Epithelial cell of proximal tubule (primary cell): ENCODE data around the gene PTPRC. TPM values are rescaled to one million over a fixed set of nuclear protein-coding genes. Genes with fewer than 3 reads are reported as not detected.

ENCODE experiments used
- DNase-seq: peaks from one replicate; pipeline ENCODE4 v3.0.0-alpha.2; 2011; ENCODE audit warnings: low read depth
- H3K4me3 ChIP-seq: 2 replicates; pipeline ENCODE4 v1.5.1; 2011; ENCODE audit warnings: low read depth, mild to moderate bottlenecking, low read length
- CTCF ChIP-seq: conservative IDR thresholded peaks from 2 replicates; pipeline ENCODE4 v1.5.1; 2012; ENCODE audit warnings: low read depth, mild to moderate bottlenecking, low read length
- total RNA-seq: library from RNA; depleted of rRNA; stranded (reverse); fragments of >200 nt; gene quantifications from 2 replicates; pipeline ENCODE4 v1.2.3, GENCODE V29; 2015

PTPRC gene
- total RNA-seq, 1 donor from 2014 or later, result not detected

GRCh38 chr1:198610362-198610761 is 28.5 kb upstream of the PTPRC start:
- DNase-seq, result no peak
- no peak for TF ChIP-seq CTCF
- no peak overlapping the region for H3K4me3 ChIP-seq

GRCh38 chr1:198611219-198611618 is 27.6 kb upstream of the PTPRC start:
- no peak overlapping the region for H3K4me3 ChIP-seq
- no peak for TF ChIP-seq CTCF
- no peak for DNase-seq

- H3K4me3 ChIP-seq, result no peak overlapping the region
- no peak for TF ChIP-seq CTCF
- DNase-seq, result no peak
Observed at GRCh38 chr1:198612471-198613260, 26.2 kb upstream of the PTPRC start.

- TF ChIP-seq CTCF, result no peak
- DNase-seq, result no peak
- no peak overlapping the region for H3K4me3 ChIP-seq
Observed at GRCh38 chr1:198617406-198617805, 21.4 kb upstream of the PTPRC start.

GRCh38 chr1:198619375-198620140 is 19.3 kb upstream of the PTPRC start:
- no peak for TF ChIP-seq CTCF
- no peak for DNase-seq
- H3K4me3 ChIP-seq, result no peak overlapping the region

- no peak for TF ChIP-seq CTCF
- no peak overlapping the region for H3K4me3 ChIP-seq
- DNase-seq, result no peak
Observed at GRCh38 chr1:198620218-198620617, 18.6 kb upstream of the PTPRC start.
